Body of pancreas (tissue), 4 donors: Measurements from ENCODE around the gene ADNP.

Experiments
- CTCF ChIP-seq, 7 experiments: fragments of 450-650 bp in 4 of 7; fragments of 200-600 bp in 3 of 7; sonication (generic) in 3 of 7; IDR thresholded peaks; one replicate each; pipeline ENCODE4 v1.5.1; 2016 to 2019; ENCODE audit warnings: antibody characterized with exemption in 7 of 7
- POLR2A ChIP-seq, 3 donors: fragments of 450-650 bp; IDR thresholded peaks; one replicate each; pipeline ENCODE4 v1.6.1; 2016; ENCODE audit warnings: antibody characterized with exemption in 3 of 3, mild to moderate bottlenecking in 2 of 3

- TF ChIP-seq CTCF (IDR thresholded peaks at IDR 0.05) (no peak), POLR2A (IDR thresholded peaks at IDR 0.05) (no peak)
Measured at GRCh38 chr20:50919567-50919966, 11.7 kb downstream of the ADNP start.
